Mesendoderm (in vitro differentiated cells): ENCODE data around the gene PIAS1. TPM values are rescaled to one million over a fixed set of nuclear protein-coding genes. Genes with fewer than 3 reads are reported as not detected.
A peak's percentile ranks its signal among the peaks of the same experiment; 100 is the strongest.
"Not testable (repeated sequence)": the region's sequence is repeated elsewhere in the genome, so short reads cannot be mapped to it uniquely, and the experiment has no call there.

Experiments used
- DNase-seq: peaks from one replicate; pipeline ENCODE4 v3.0.0; 2013
- H2AK5ac ChIP-seq: 2 replicates; pipeline ENCODE4 v1.6.1; 2013; ENCODE audit warnings: low read length, inconsistent platforms
- H2BK120ac ChIP-seq: 2 replicates; pipeline ENCODE4 v1.6.1; 2013; ENCODE audit warnings: low read depth, mild to moderate bottlenecking, low read length, moderate library complexity, mixed read lengths
- H2BK15ac ChIP-seq: replicated peaks from 2 replicates; pipeline ENCODE4 v1.6.1; 2013; ENCODE audit warnings: low read depth, mild to moderate bottlenecking, moderate library complexity
- H2BK5ac ChIP-seq: 2 replicates; pipeline ENCODE4 v1.6.1; 2013; ENCODE audit warnings: low read length, inconsistent platforms
- H3K18ac ChIP-seq: 2 replicates; pipeline ENCODE4 v1.6.1; 2013; ENCODE audit warnings: mild to moderate bottlenecking, low read length, mixed read lengths
- H3K23ac ChIP-seq: one replicate; pipeline ENCODE4 v1.6.1; 2013; ENCODE audit warnings: low read length
- H3K27ac ChIP-seq: 2 replicates; pipeline ENCODE4 v1.5.1; 2013; ENCODE audit warnings: low read depth, mild to moderate bottlenecking, inconsistent platforms, low read length, moderate library complexity
- H3K27me3 ChIP-seq: 2 replicates; pipeline ENCODE4 v1.6.1; 2013; ENCODE audit warnings: low read length, control low read depth, mild to moderate bottlenecking, inconsistent platforms; ENCODE audit not compliant: insufficient read depth, poor library complexity
- H3K36me3 ChIP-seq: 2 replicates; pipeline ENCODE4 v1.6.1; 2013; ENCODE audit warnings: low read length, inconsistent platforms; ENCODE audit not compliant: control insufficient read depth, insufficient read depth
- H3K4ac ChIP-seq: one replicate; pipeline ENCODE4 v1.6.1; 2013; ENCODE audit warnings: low read depth, mild to moderate bottlenecking, low read length, moderate library complexity
- H3K4me1 ChIP-seq: 2 replicates; pipeline ENCODE4 v1.6.1; 2013; ENCODE audit warnings: low read depth, low read length, inconsistent platforms; ENCODE audit not compliant: control insufficient read depth
- H3K4me2 ChIP-seq: 2 replicates; pipeline ENCODE4 v1.6.1; 2013; ENCODE audit warnings: low read length
- H3K4me3 ChIP-seq: 2 replicates; pipeline ENCODE4 v1.5.1; 2013; ENCODE audit warnings: mild to moderate bottlenecking, low read length
- H3K56ac ChIP-seq: one replicate; pipeline ENCODE4 v1.6.1; 2013; ENCODE audit warnings: low read length
- H3K79me1 ChIP-seq: 2 replicates; pipeline ENCODE4 v1.6.1; 2013; ENCODE audit warnings: low read length, inconsistent platforms
- H3K79me2 ChIP-seq: 2 replicates; pipeline ENCODE4 v1.6.1; 2013; ENCODE audit warnings: mild to moderate bottlenecking, low read length; ENCODE audit not compliant: control insufficient read depth, insufficient read depth
- H3K9ac ChIP-seq: 2 replicates; pipeline ENCODE4 v1.6.1; 2013; ENCODE audit warnings: low read length, inconsistent platforms
- H4K5ac ChIP-seq: one replicate; pipeline ENCODE4 v1.6.1; 2013; ENCODE audit warnings: low read length
- H4K8ac ChIP-seq: one replicate; pipeline ENCODE4 v1.6.1; 2013; ENCODE audit warnings: low read depth, mild to moderate bottlenecking, control low read depth, low read length, moderate library complexity
- WGBS: extraction: QIAGEN DNeasy Blood & Tissue Kit; methylation state at CpG from one replicate; pipeline ENCODE4 v1.1.7; 2013; ENCODE audit warnings: low lambda C conversion rate, missing lambda C conversion rate; ENCODE audit not compliant: insufficient coverage; ENCODE audit errors: extremely low coverage; 5-methylcytosine and 5-hydroxymethylcytosine counted together
- polyA plus RNA-seq, 2 experiments: library from polyadenylated mRNA; stranded (reverse); fragments of 200-250 nt; gene quantifications; one replicate each; pipeline ENCODE4 v1.2.3, GENCODE V29; 2013

Gene PIAS1
- polyA plus RNA-seq (2013, experiment 1 of 2), result 39.1 TPM
- 41.5 TPM for polyA plus RNA-seq (2013, experiment 2 of 2)

GRCh38 chr15:68053701-68054627 lies at the start of gene PIAS1:
Gene PIAS1, plus strand, starts transcription at chr15:68054315. Its CDS starts 12 bp downstream, at chr15:68054327.
- H3K4me3 ChIP-seq, result peak within 1 kb of the TSS; percentile 89
- H3K23ac ChIP-seq, result no peak within 1 kb of the TSS
- no peak within 1 kb of the TSS for H2BK15ac ChIP-seq
- H3K4me2 ChIP-seq, result peak within 1 kb of the TSS; percentile 68
- H3K27ac ChIP-seq, result peak within 1 kb of the TSS; percentile 96
- peak within 1 kb of the TSS; percentile 74 for H2BK120ac ChIP-seq
- H3K79me2 ChIP-seq, result peaks cover 19% of the 10 kb centered on the region
- peak within 1 kb of the TSS; percentile 90 for H3K56ac ChIP-seq
- DNase-seq, result peak; percentile 96
- peak within 1 kb of the TSS; percentile 99 for H3K18ac ChIP-seq
- H3K36me3 ChIP-seq, result no peaks in the 10 kb centered on the region
- no peak within 1 kb of the TSS for H2AK5ac ChIP-seq
- no peaks in the 10 kb centered on the region for H3K27me3 ChIP-seq
- H3K4ac ChIP-seq, result peak within 1 kb of the TSS; percentile 82
- H3K9ac ChIP-seq, result peak within 1 kb of the TSS; percentile 89
- no CpG with 5 or more reads among the region's 72 CpGs for WGBS
- H3K4me1 ChIP-seq, result peaks cover 5% of the 10 kb centered on the region
- no peak within 1 kb of the TSS for H4K5ac ChIP-seq
- peak within 1 kb of the TSS; percentile 86 for H4K8ac ChIP-seq
- no peak within 1 kb of the TSS for H2BK5ac ChIP-seq
- peaks cover 4% of the 10 kb centered on the region for H3K79me1 ChIP-seq

- not testable (repeated sequence) for H3K79me2 ChIP-seq, H4K8ac ChIP-seq, H3K23ac ChIP-seq, H3K4me1 ChIP-seq, H2BK5ac ChIP-seq, H3K4ac ChIP-seq, H3K18ac ChIP-seq, H2AK5ac ChIP-seq, H3K27ac ChIP-seq, H3K56ac ChIP-seq, H2BK120ac ChIP-seq, H3K79me1 ChIP-seq, H3K9ac ChIP-seq, H3K27me3 ChIP-seq, H3K4me2 ChIP-seq, H4K5ac ChIP-seq, H3K4me3 ChIP-seq, DNase-seq, H3K36me3 ChIP-seq, H2BK15ac ChIP-seq
- no CpG with 5 or more reads among the region's 5 CpGs for WGBS
Observed at GRCh38 chr15:68007642-68008041, 46.5 kb upstream of the PIAS1 start.

DNA sequence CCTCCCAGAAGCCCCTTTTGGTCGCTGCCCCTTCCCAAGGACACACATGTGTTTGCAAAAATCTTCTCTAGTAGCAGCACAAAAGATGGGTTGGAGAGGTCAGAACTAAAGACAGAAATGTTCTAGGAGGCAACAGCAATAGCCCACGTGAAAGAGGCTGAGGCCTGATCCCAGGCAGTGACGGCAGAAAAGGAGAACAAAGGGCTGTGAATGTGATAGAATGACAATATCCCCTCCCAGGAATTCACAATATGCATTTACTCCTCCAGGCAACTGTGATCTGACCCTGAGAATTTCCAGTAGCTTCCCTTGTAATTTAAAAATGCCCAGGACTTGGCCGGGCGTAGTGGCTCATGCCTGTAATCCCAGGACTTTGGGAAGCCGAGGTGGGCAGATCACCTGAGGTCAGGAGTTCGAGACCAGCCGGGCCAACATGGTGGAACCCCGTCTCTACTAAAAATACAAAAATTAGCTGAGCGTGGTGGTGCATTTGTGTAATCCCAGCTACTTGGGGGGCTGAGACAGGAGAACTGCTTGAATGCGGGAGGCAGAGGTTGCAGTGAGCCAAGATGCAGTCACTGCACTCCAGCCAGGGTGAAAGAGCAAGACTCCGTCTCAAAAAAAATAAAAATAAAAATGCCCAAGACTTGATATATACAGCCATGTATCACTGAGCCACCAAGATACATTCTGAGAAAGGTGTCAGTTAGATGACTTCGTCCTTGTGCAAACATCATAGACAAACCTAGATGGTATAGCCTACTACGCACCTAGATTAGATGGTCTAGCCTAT lies 43.6 kb upstream of the PIAS1 start:
- H3K36me3 ChIP-seq, result no peaks in the 10 kb centered on the region
- no CpG with 5 or more reads among the region's 14 CpGs for WGBS
- H3K4me1 ChIP-seq, result no peaks in the 10 kb centered on the region
- no peak overlapping the region for H3K23ac ChIP-seq
- H2BK15ac ChIP-seq, result no peak overlapping the region
- no peak overlapping the region for H3K56ac ChIP-seq
- no peak overlapping the region for H2BK120ac ChIP-seq
- H3K18ac ChIP-seq, result no peak overlapping the region
- DNase-seq, result peak; percentile 61
- no peak overlapping the region for H3K4me2 ChIP-seq
- no peaks in the 10 kb centered on the region for H3K79me1 ChIP-seq
- H3K79me2 ChIP-seq, result no peaks in the 10 kb centered on the region
- no peak overlapping the region for H4K8ac ChIP-seq
- no peak overlapping the region for H2BK5ac ChIP-seq
- H3K27me3 ChIP-seq, result no peaks in the 10 kb centered on the region
- no peak overlapping the region for H3K27ac ChIP-seq
- no peak overlapping the region for H3K9ac ChIP-seq
- H4K5ac ChIP-seq, result no peak overlapping the region
- no peak overlapping the region for H3K4ac ChIP-seq
- H2AK5ac ChIP-seq, result no peak overlapping the region
- H3K4me3 ChIP-seq, result no peak overlapping the region

GRCh38 chr15:68012911-68013310 lies 41.2 kb upstream of the PIAS1 start:
- Histone ChIP-seq H3K9ac (no peak overlapping the region), H2BK15ac (no peak overlapping the region), H3K4me1 (no peaks in the 10 kb centered on the region), H3K23ac (no peak overlapping the region), H3K36me3 (no peaks in the 10 kb centered on the region), H3K4me2 (no peak overlapping the region), H4K5ac (no peak overlapping the region), H3K27me3 (no peaks in the 10 kb centered on the region), H2BK5ac (no peak overlapping the region), H3K79me2 (no peaks in the 10 kb centered on the region), H3K27ac (no peak overlapping the region), H2BK120ac (no peak overlapping the region), H3K79me1 (no peaks in the 10 kb centered on the region), H3K18ac (no peak overlapping the region), H2AK5ac (no peak overlapping the region), H3K56ac (no peak overlapping the region), H3K4me3 (no peak overlapping the region), H4K8ac (no peak overlapping the region), H3K4ac (no peak overlapping the region)
- WGBS, result no CpG with 5 or more reads among the region's 1 CpG
- DNase-seq, result peak; percentile 13

DNA sequence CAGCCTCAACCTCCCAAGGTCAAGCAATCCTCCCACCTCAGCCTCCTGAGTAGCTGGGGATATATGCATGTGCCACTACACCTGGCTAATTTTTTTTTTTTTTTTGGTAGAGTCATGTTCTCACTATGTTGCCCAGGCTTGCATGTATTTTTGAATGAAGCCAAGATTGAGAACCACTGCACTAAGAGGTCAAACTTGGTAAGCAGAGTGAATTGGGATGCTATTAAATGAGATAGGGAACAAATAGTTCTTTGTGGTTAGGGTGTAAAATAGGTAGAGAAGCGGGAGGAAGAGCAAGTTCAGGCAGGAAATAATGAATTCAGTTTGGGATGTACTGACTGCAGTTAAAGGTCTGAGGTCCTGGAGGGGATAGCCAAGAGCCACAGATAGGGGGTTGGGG lies 39.9 kb upstream of the PIAS1 start:
- H3K27me3 ChIP-seq, result no peaks in the 10 kb centered on the region
- no CpG with 5 or more reads among the region's 1 CpG for WGBS
- no peak overlapping the region for H4K8ac ChIP-seq
- no peak overlapping the region for H2BK120ac ChIP-seq
- no peaks in the 10 kb centered on the region for H3K36me3 ChIP-seq
- DNase-seq, result no peak
- no peak overlapping the region for H3K4me2 ChIP-seq
- no peaks in the 10 kb centered on the region for H3K79me1 ChIP-seq
- H3K79me2 ChIP-seq, result no peaks in the 10 kb centered on the region
- no peak overlapping the region for H2BK15ac ChIP-seq
- no peak overlapping the region for H4K5ac ChIP-seq
- no peak overlapping the region for H3K56ac ChIP-seq
- H3K9ac ChIP-seq, result no peak overlapping the region
- H3K4ac ChIP-seq, result no peak overlapping the region
- H3K4me1 ChIP-seq, result no peaks in the 10 kb centered on the region
- no peak overlapping the region for H2BK5ac ChIP-seq
- no peak overlapping the region for H3K4me3 ChIP-seq
- no peak overlapping the region for H2AK5ac ChIP-seq
- no peak overlapping the region for H3K18ac ChIP-seq
- no peak overlapping the region for H3K27ac ChIP-seq
- no peak overlapping the region for H3K23ac ChIP-seq
